Activated CD4-positive, alpha-beta T cell treated with anti-CD3 and anti-CD28 coated beads for 36 hours (primary cell): ENCODE measurements around the gene ESRRB. TPM values are rescaled to one million over a fixed set of nuclear protein-coding genes. Genes with fewer than 3 reads are reported as not detected.

ENCODE experiments used
- ATAC-seq: fragments of 200-7000 bp; cut with Tn5 transposase; one replicate; pipeline ENCODE4 v1.10.0; 2021; ENCODE audit warnings: mild to moderate bottlenecking, moderate library complexity
- CTCF ChIA-PET: fragments of 350-600 bp; sonication (Branson Sonifier 250); formaldehyde crosslinking; loops from one replicate; lab custom pipeline; 2021; ENCODE audit warnings: antibody characterized with exemption; lab: Charles Lee
- POLR2A ChIA-PET: fragments of 350-600 bp; sonication (Branson Sonifier 250); formaldehyde crosslinking; loops from one replicate; lab custom pipeline; 2021; ENCODE audit warnings: antibody characterized with exemption, inconsistent platforms; lab: Charles Lee
- DNase-seq: peaks from one replicate; pipeline ENCODE4 v3.0.0-alpha.2; 2020
- H3K27ac Mint-ChIP-seq: one replicate; pipeline ENCODE4 v1.8.0; 2021; ENCODE audit warnings: mixed read lengths
- H3K27me3 Mint-ChIP-seq: one replicate; pipeline ENCODE4 v1.8.0; 2021; ENCODE audit warnings: mixed read lengths
- H3K36me3 Mint-ChIP-seq: one replicate; pipeline ENCODE4 v1.8.0; 2021; ENCODE audit warnings: low read depth, mixed read lengths
- H3K4me1 Mint-ChIP-seq: one replicate; pipeline ENCODE4 v1.8.0; 2021; ENCODE audit warnings: mixed read lengths
- H3K4me3 Mint-ChIP-seq: one replicate; pipeline ENCODE4 v1.8.0; 2021; ENCODE audit warnings: mild to moderate bottlenecking, moderate library complexity, mixed read lengths
- H3K9me3 Mint-ChIP-seq: one replicate; pipeline ENCODE4 v1.8.0; 2021; ENCODE audit warnings: low read depth, mixed read lengths
- intact Hi-C, 2 experiments: fragments of 100-400 bp; cut with DNase I in 1 of 2; cut with micrococcal nuclease in 1 of 2; formaldehyde crosslinking; loops; one replicate each; pipeline versions ENCODE4 v1.14.2 to v1.15.1; 2022 to 2024; cut with DNase I, micrococcal nuclease
- total RNA-seq, 2 experiments: library from RNA; stranded (reverse); gene quantifications; one replicate each; pipeline ENCODE4 v1.2.3, GENCODE V29; 2021

Gene ESRRB
- total RNA-seq, 2 experiments from 2014 or later: 0.11 to 0.14 TPM

DNA sequence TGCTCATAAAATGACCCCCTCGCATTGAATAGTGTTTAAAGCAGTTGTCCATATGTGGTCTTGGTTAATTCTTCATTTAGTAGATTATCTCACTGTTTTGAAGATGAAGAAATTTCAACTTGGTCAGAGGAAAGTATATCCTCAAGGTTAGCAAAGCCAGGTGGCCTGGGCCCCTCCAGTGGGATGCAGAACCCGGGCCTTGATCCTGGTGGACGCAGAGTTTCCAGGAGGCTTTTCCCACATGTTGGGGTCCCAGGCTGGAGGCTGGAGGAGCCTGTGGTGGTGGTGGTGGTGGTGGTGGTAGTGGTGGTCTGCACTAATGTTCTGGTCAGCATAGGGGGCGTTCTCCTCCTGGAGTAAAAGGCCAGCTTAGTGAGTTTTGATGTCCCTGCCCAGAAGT is 85.9 kb downstream of the ESRRB start:
- CTCF ChIA-PET: no interaction called here
- H3K27ac Mint-ChIP-seq: no peak overlapping the region
- H3K4me1 Mint-ChIP-seq: no peaks in the 10 kb centered on the region
- no peak overlapping the region for H3K4me3 Mint-ChIP-seq
- no peaks in the 10 kb centered on the region for H3K27me3 Mint-ChIP-seq
- no peaks in the 10 kb centered on the region for H3K36me3 Mint-ChIP-seq
- intact Hi-C loops: no loop called here
- H3K9me3 Mint-ChIP-seq: no peaks in the 10 kb centered on the region
- POLR2A ChIA-PET: no interaction called here
- DNase-seq (no peak), ATAC-seq (no peak)

DNA sequence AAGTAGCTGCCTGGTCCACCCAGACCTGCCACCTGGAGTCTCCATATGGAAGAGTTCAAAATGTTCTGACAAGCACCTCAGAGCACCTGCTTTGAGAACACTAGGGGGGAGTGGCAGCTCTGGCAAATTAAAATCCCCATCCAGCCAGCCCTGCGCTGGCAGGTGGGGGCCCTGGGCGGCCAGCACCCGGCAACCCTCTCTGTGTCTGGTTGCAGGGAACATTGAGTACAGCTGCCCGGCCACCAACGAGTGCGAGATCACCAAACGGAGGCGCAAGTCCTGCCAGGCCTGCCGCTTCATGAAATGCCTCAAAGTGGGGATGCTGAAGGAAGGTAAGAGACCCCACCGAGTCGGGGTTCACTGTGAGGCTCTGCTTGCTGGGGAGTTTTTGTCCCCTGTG is 86.4 kb downstream of the ESRRB start:
- Mint-ChIP-seq H3K36me3 (no peaks in the 10 kb centered on the region), H3K9me3 (no peaks in the 10 kb centered on the region), H3K27ac (no peak overlapping the region), H3K27me3 (no peaks in the 10 kb centered on the region), H3K4me1 (no peaks in the 10 kb centered on the region), H3K4me3 (no peak overlapping the region)
- DNase-seq (no peak), ATAC-seq (no peak)
- intact Hi-C loops: no loop called here
- POLR2A ChIA-PET: no interaction called here
- CTCF ChIA-PET: no interaction called here

DNA sequence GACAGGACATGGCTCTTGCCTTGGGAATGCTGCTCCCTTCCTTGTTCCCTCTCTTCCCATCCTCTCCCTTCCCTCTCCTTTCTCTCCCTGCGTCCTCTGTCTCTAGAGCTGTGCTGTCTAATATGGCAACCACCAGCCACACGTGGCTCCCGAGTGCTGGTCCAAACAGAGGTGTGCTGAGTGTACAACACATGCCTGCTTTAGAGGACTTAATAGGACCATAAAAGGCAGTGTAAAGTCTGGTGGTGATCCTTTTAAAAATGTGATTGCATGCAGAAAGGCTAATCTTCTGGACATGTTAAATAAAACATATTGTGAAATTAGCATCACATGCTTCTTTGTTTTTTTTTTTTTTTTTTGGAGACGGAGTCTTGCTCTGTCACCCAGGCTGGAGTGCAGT is 87.2 kb downstream of the ESRRB start:
- H3K4me1 Mint-ChIP-seq: no peaks in the 10 kb centered on the region
- ATAC-seq (no peak), DNase-seq (no peak)
- intact Hi-C loops: no loop called here
- no peak overlapping the region for H3K27ac Mint-ChIP-seq
- no peaks in the 10 kb centered on the region for H3K27me3 Mint-ChIP-seq
- H3K9me3 Mint-ChIP-seq: no peaks in the 10 kb centered on the region
- no peaks in the 10 kb centered on the region for H3K36me3 Mint-ChIP-seq
- CTCF ChIA-PET: no interaction called here
- no peak overlapping the region for H3K4me3 Mint-ChIP-seq
- POLR2A ChIA-PET: no interaction called here

DNA sequence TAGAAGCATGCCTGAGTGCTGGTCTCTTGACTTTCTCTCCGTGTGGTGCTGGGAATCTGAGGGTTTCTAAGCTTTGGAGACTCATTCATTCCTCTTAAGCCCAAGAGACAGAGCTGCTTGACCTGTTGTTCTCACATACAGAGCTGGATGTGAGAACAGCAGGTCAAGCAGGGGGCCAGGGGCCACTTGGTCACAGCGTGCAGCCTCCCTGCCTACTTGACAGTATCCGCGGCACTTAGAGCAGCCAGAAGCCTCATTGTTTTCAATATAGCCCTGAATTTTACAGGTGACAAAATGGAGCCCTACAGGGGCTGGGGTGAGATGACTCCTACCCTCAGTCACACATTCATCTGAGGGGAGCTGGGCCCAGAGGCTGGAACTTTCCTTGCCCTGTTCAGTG is 88.9 kb downstream of the ESRRB start:
- ATAC-seq (no peak), DNase-seq (no peak)
- H3K4me1 Mint-ChIP-seq: no peaks in the 10 kb centered on the region
- CTCF ChIA-PET: no interaction called here
- intact Hi-C loops: no loop called here
- POLR2A ChIA-PET: no interaction called here
- H3K27me3 Mint-ChIP-seq: no peaks in the 10 kb centered on the region
- no peak overlapping the region for H3K27ac Mint-ChIP-seq
- no peak overlapping the region for H3K4me3 Mint-ChIP-seq
- no peaks in the 10 kb centered on the region for H3K9me3 Mint-ChIP-seq
- no peaks in the 10 kb centered on the region for H3K36me3 Mint-ChIP-seq

DNA sequence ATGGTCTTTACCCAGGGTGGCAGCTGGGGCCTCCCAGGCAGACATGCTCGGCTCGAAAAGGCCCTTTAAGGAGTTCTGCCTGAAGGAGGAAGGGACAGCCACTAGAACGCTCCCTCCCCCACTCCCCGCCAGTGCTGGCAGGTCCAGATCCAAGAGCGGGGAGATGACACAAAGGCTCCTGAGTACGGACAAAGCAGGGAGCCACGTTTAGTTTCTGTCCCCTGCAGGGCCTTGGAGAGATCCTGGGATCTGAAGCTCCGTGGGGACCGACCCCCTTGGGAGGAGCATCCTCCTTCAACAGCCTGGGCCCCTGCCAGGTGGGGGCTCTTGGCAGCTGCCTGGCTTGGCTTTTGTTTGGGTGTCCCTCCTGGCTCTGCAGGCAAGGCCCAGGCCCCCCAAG is 89.7 kb downstream of the ESRRB start:
- ChIA-PET CTCF (no interaction called here), POLR2A (no interaction called here)
- H3K27ac Mint-ChIP-seq: no peak overlapping the region
- no peaks in the 10 kb centered on the region for H3K9me3 Mint-ChIP-seq
- H3K4me1 Mint-ChIP-seq: no peaks in the 10 kb centered on the region
- no peaks in the 10 kb centered on the region for H3K36me3 Mint-ChIP-seq
- intact Hi-C loops: no loop called here
- H3K27me3 Mint-ChIP-seq: no peaks in the 10 kb centered on the region
- H3K4me3 Mint-ChIP-seq: no peak overlapping the region
- ATAC-seq: no peak
- no peak for DNase-seq

DNA sequence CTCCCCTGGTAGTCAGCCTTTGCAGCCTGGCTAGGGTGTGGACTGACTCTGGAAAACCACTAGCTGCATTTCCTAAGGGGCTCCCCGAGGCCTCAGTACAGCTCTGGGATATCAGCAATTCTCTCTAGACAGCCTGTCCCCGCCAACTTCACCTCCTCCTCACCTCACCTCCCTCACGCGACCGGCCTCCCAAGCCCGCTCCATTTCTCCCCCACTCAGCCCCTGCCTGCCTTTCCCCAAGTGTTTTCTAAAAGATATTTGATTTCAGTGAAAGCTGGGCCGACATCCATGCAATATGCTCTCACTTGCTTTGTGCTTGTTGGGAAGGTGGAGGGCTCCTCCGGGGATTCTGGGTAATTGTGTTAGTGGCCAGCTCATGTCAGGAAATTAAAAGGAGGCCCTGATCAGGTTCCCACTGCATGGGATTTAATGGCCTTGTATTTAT is 91.8 kb downstream of the ESRRB start:
- CTCF ChIA-PET: interaction anchor here (1.0 kb wide), 1 partner anchor 78 kb away, joined by 3 read pairs; no protein-coding TSS in a partner anchor
- POLR2A ChIA-PET: no interaction called here
- DNase-seq (no peak), ATAC-seq (no peak)
- Mint-ChIP-seq H3K27ac (no peak overlapping the region), H3K4me3 (no peak overlapping the region), H3K36me3 (no peaks in the 10 kb centered on the region), H3K9me3 (no peaks in the 10 kb centered on the region), H3K4me1 (no peaks in the 10 kb centered on the region), H3K27me3 (peaks cover 6% of the 10 kb centered on the region)
- intact Hi-C loops: no loop called here

DNA sequence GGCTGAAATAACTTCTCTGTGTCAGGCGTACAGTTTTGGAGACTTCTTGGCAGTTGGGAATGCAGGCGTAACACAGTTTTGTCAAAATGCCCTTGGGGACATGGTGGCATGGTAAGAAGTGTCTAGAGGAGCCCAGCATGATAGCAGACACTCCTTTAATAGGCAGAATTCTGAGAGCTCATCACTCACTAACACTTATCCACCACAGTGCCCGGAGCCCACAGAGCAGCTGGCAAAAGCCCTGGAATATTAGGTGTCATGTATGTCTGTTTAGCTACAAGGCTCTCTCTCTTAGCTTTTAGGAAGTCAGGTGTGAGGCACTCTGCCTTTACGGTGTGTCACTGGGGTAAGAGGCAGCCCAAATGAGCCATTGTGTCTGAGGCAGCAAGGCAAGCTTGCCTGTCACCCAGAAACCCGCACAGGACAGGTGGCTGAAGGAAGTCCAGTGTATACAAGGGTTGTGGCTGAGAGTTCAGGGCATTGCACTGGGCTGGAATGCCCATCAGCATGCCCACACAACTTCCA is 96.3 kb downstream of the ESRRB start:
- intact Hi-C loops: no loop called here
- POLR2A ChIA-PET: no interaction called here
- no peaks in the 10 kb centered on the region for H3K4me1 Mint-ChIP-seq
- ATAC-seq: no peak
- DNase-seq: no peak
- H3K27me3 Mint-ChIP-seq: peaks cover 8% of the 10 kb centered on the region
- no peaks in the 10 kb centered on the region for H3K36me3 Mint-ChIP-seq
- CTCF ChIA-PET: interaction anchor here (0.6 kb wide), 1 partner anchor 16 kb away, joined by 3 read pairs; no protein-coding TSS in a partner anchor
- H3K9me3 Mint-ChIP-seq: no peaks in the 10 kb centered on the region
- no peak overlapping the region for H3K4me3 Mint-ChIP-seq
- no peak overlapping the region for H3K27ac Mint-ChIP-seq

DNA sequence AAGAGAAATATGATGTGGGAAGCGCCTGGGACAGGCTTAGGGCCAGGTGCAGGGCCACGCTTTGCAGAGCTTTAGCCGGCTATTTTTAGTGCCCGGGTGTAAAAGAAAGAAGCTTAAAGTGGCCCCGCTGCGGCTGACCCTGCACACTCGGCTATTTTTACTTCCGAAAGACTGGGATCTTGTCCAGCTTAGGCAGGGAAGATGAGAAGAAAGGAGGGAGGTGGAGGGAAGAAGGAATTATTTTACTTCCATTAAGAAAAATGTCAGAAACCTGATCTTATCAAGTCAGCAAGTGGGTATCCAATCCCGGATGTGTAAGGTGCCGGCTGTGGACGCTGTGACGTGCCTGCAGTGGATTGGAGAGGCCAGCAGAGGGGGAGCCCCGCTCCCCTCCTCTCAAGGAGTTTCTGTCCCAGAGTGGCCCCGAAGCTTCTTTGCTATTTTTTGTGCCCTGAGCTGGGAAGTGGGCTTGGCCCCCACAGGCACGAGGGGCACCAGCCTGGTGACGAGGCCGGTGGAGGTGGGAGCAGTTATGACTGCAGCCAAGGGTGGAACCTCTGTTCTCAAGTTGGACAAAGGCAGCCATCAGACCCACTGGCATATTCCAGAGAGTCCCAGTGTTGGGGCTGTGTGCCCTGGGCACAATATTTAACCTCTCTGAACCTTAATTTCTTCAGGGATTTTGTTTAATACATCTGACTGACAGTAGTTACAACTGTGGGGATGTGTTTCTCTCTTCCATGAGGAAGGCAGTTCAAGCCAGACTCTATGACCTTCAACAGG is 97.7 kb downstream of the ESRRB start:
- Mint-ChIP-seq H3K27me3 (peaks cover 8% of the 10 kb centered on the region), H3K9me3 (no peaks in the 10 kb centered on the region), H3K27ac (no peak overlapping the region), H3K4me3 (no peak overlapping the region), H3K36me3 (no peaks in the 10 kb centered on the region), H3K4me1 (no peaks in the 10 kb centered on the region)
- CTCF ChIA-PET: no interaction called here
- intact Hi-C loops: no loop called here
- ATAC-seq (peak; percentile 42), DNase-seq (no peak)
- POLR2A ChIA-PET: no interaction called here

DNA sequence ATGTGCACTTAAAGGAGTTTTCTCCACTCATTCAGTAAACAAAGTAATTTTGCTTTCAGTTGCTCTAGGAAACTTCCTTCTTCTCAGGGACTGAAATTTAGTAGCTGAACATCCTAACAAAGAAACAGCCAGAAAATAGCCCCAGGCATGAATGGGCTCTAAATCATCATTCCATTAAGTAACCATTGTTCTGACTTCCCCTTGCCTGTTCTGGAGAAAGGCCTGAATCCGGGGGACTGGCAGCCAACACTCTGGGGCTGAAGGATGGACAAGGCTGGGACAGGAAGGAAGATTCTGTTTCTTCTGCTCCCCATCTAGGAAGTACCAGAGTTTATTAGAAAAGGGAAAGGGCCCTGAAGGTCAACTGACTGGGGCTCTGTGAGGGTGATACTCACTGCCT is 104.5 kb downstream of the ESRRB start:
- intact Hi-C loops: no loop called here
- Mint-ChIP-seq H3K27me3 (no peaks in the 10 kb centered on the region), H3K27ac (no peak overlapping the region), H3K4me1 (no peaks in the 10 kb centered on the region), H3K4me3 (no peak overlapping the region), H3K36me3 (no peaks in the 10 kb centered on the region), H3K9me3 (no peaks in the 10 kb centered on the region)
- DNase-seq: no peak
- ChIA-PET CTCF (no interaction called here), POLR2A (no interaction called here)
- no peak for ATAC-seq

DNA sequence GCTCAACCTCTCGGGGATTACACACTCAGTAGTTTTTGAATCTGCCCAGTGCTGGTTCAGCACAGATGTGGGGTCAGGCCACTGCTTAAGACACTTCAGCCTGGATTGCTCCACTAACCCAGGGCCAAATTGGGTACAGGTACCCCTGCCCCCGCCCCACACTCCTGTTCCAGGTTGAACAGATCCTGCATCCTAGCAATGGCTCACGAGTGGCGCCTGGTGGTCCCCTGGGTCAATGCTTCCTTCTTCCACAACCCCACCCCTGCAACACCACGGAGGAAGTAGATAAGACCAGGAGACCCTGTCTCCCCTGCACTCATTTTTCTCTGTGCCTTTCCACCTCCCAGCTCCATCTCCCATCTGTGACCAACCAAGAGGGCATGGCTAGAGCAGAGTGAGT is 108.4 kb downstream of the ESRRB start:
- intact Hi-C loops: no loop called here
- H3K36me3 Mint-ChIP-seq: no peaks in the 10 kb centered on the region
- ChIA-PET CTCF (no interaction called here), POLR2A (no interaction called here)
- ATAC-seq: no peak
- H3K4me3 Mint-ChIP-seq: no peak overlapping the region
- no peaks in the 10 kb centered on the region for H3K9me3 Mint-ChIP-seq
- no peaks in the 10 kb centered on the region for H3K4me1 Mint-ChIP-seq
- no peak for DNase-seq
- H3K27me3 Mint-ChIP-seq: no peaks in the 10 kb centered on the region
- no peak overlapping the region for H3K27ac Mint-ChIP-seq

DNA sequence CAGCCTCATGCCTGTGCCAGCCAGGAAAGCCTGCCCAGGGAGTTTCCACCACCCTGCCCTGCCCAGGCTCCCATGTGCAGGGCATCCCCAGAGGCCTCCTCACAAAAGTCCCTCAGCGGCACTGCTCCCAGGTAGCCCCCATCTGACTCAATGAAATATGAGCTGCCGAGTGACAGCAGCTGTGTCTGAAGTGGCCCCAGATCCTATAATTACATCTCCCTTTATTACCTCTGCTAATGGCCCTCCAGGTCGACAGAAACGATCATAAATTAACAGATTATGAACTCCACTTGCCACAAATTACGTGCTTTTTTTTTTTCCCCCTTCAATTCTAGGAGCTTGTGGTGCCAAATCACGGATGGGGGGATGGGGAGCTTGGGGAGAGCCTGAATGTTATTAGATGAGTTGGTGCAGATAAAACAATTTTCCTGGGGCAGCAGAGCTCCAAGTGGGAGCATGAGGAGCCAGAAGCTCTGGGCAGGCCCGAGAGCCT is 110.4 kb downstream of the ESRRB start:
- no peaks in the 10 kb centered on the region for H3K9me3 Mint-ChIP-seq
- H3K27ac Mint-ChIP-seq: no peak overlapping the region
- ATAC-seq: no peak
- no peak overlapping the region for H3K4me3 Mint-ChIP-seq
- ChIA-PET POLR2A (interaction anchor here (0.9 kb wide), 1 partner anchor 12 kb away, joined by 3 read pairs; no protein-coding TSS in a partner anchor), CTCF (interaction anchor here (0.6 to 0.8 kb wide), 3 partner anchors 16 to 535 kb away, joined by 3 to 5 read pairs (median 3); no protein-coding TSS in a partner anchor)
- H3K4me1 Mint-ChIP-seq: no peaks in the 10 kb centered on the region
- no peak for DNase-seq
- no peaks in the 10 kb centered on the region for H3K36me3 Mint-ChIP-seq
- intact Hi-C loops: no loop called here
- no peaks in the 10 kb centered on the region for H3K27me3 Mint-ChIP-seq

DNA sequence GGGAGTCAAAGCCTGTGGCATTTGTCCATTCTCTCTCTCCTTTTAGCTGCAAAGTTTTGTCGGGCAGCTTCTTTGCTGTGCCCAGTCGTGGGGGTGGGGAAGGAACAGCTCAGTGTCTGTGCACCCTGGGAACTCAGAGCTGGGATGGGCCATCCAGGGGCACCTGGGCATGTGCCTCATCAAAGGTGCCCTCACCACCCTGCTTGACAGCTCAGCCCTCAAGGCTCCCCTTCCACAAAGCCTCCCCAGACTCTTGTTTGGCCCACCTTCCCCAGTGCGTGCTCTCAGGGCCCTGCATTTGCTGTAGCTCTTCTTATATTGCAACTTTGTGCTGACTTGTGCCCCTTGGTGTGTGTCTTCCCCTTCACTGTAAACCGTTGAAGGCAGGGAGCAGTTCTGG is 112.6 kb downstream of the ESRRB start:
- POLR2A ChIA-PET: no interaction called here
- DNase-seq (no peak), ATAC-seq (no peak)
- Mint-ChIP-seq H3K27me3 (no peaks in the 10 kb centered on the region), H3K9me3 (no peaks in the 10 kb centered on the region), H3K27ac (no peak overlapping the region), H3K4me1 (no peaks in the 10 kb centered on the region), H3K4me3 (no peak overlapping the region), H3K36me3 (no peaks in the 10 kb centered on the region)
- intact Hi-C loops: no loop called here
- CTCF ChIA-PET: no interaction called here
